OCI-LY1 (cell line): ENCODE results near the gene PCDHA1.

Experiments used
- H2AFZ ChIP-seq: fragments of 200-600 bp; sonication (generic), shearing (Covaris generic); 2 replicates; pipeline ENCODE4 v1.6.0; 2014; ENCODE audit warnings: antibody characterized with exemption, mild to moderate bottlenecking, low read length
- H3F3A ChIP-seq: fragments of 200-600 bp; sonication (generic), shearing (Covaris generic); 2 replicates; pipeline ENCODE4 v1.6.0; 2014; ENCODE audit warnings: mild to moderate bottlenecking, antibody characterized with exemption, low read length, moderate library complexity; ENCODE audit not compliant: insufficient read depth
- H3K27ac ChIP-seq: fragments of 200-600 bp; sonication (generic); 2 replicates; pipeline ENCODE4 v1.5.1; 2014; ENCODE audit warnings: low read length, mixed run types, mild to moderate bottlenecking, low read depth; ENCODE audit not compliant: poor library complexity, severe bottlenecking
- H3K27me3 ChIP-seq: fragments of 200-600 bp; sonication (generic); 2 replicates; pipeline ENCODE4 v1.6.0; 2014; ENCODE audit warnings: antibody characterized with exemption, mild to moderate bottlenecking, low read length, moderate library complexity; ENCODE audit not compliant: insufficient read depth
- H3K36me3 ChIP-seq: fragments of 200-600 bp; sonication (generic); 2 replicates; pipeline ENCODE4 v1.6.1; 2014; ENCODE audit warnings: mild to moderate bottlenecking, antibody characterized with exemption, low read length, moderate library complexity, mixed read lengths; ENCODE audit not compliant: insufficient read depth
- H3K4me1 ChIP-seq: fragments of 200-600 bp; sonication (generic); 2 replicates; pipeline ENCODE4 v1.5.1; 2014; ENCODE audit warnings: mild to moderate bottlenecking, low read length, moderate library complexity; ENCODE audit not compliant: insufficient read depth, severe bottlenecking
- H3K4me2 ChIP-seq: fragments of 200-600 bp; sonication (generic), shearing (Covaris generic); 2 replicates; pipeline ENCODE4 v1.6.1; 2014; ENCODE audit warnings: low read length
- H3K4me3 ChIP-seq: fragments of 200-600 bp; sonication (generic); 2 replicates; pipeline ENCODE4 v1.5.1; 2014; ENCODE audit warnings: low read length, low read depth, mild to moderate bottlenecking, mixed read lengths; ENCODE audit not compliant: poor library complexity, severe bottlenecking
- H3K79me2 ChIP-seq: fragments of 200-600 bp; shearing (Covaris generic); 2 replicates; pipeline ENCODE4 v1.6.1; 2016; ENCODE audit warnings: mixed run types, low read length, mixed read lengths; ENCODE audit not compliant: insufficient read depth
- H3K9ac ChIP-seq: fragments of 200-600 bp; sonication (generic), shearing (Covaris generic); 2 replicates; pipeline ENCODE4 v1.6.1; 2014; ENCODE audit warnings: mild to moderate bottlenecking, low read length, mixed read lengths
- H3K9me2 ChIP-seq: fragments of 200-600 bp; sonication (generic), shearing (Covaris generic); 2 replicates; pipeline ENCODE4 v1.6.1; 2014; ENCODE audit warnings: low read depth, mild to moderate bottlenecking, low read length, mixed read lengths
- H3K9me3 ChIP-seq: fragments of 200-600 bp; shearing (Covaris generic); 2 replicates; pipeline ENCODE4 v1.6.1; 2014; ENCODE audit warnings: low read length, mixed read lengths
- H4K20me1 ChIP-seq: fragments of 200-600 bp; sonication (generic), shearing (Covaris generic); 2 replicates; pipeline ENCODE4 v1.6.0; 2016; ENCODE audit warnings: mild to moderate bottlenecking, low read length; ENCODE audit not compliant: insufficient read depth
- CTCF ChIP-seq: fragments of 200-600 bp; sonication (generic), shearing (Covaris generic); IDR thresholded peaks from 2 replicates; pipeline ENCODE4 v1.5.1; 2017; ENCODE audit warnings: mild to moderate bottlenecking, antibody characterized with exemption, low read length, moderate library complexity, mixed read lengths
- EZH2 ChIP-seq: fragments of 200-600 bp; sonication (generic), shearing (Covaris generic); IDR thresholded peaks from 2 replicates; pipeline ENCODE4 v1.8.0; 2017; ENCODE audit warnings: borderline replicate concordance, mixed run types, mild to moderate bottlenecking, antibody characterized with exemption, low read length, moderate library complexity, mixed read lengths

PCDHA1 gene

GRCh38 chr5:141001844-141002604 is 216.1 kb downstream of the PCDHA1 start:
- Histone ChIP-seq H3K79me2 (no peaks in the 10 kb centered on the region), H3K4me1 (no peaks in the 10 kb centered on the region), H3K9me3 (no peaks in the 10 kb centered on the region), H3K27ac (no peak overlapping the region), H2AFZ (no peak overlapping the region), H3K36me3 (no peaks in the 10 kb centered on the region), H3K4me3 (no peak overlapping the region), H3K4me2 (no peak overlapping the region), H3K27me3 (no peaks in the 10 kb centered on the region), H4K20me1 (no peaks in the 10 kb centered on the region), H3F3A (no peaks in the 10 kb centered on the region), H3K9me2 (no peaks in the 10 kb centered on the region), H3K9ac (no peak overlapping the region)
- no peak for TF ChIP-seq EZH2
- no peak for TF ChIP-seq CTCF

- Histone ChIP-seq H3K9me2 (no peaks in the 10 kb centered on the region), H3K4me1 (no peaks in the 10 kb centered on the region), H3K9me3 (no peaks in the 10 kb centered on the region), H2AFZ (no peak overlapping the region), H4K20me1 (no peaks in the 10 kb centered on the region), H3K9ac (no peak overlapping the region), H3K4me2 (no peak overlapping the region), H3F3A (no peaks in the 10 kb centered on the region), H3K4me3 (no peak overlapping the region), H3K36me3 (no peaks in the 10 kb centered on the region), H3K27me3 (no peaks in the 10 kb centered on the region), H3K79me2 (no peaks in the 10 kb centered on the region), H3K27ac (no peak overlapping the region)
- no peak for TF ChIP-seq CTCF
- no peak for TF ChIP-seq EZH2
Observed at GRCh38 chr5:141002605-141002965, 216.6 kb downstream of the PCDHA1 start.

GRCh38 chr5:141003031-141003430 is 217.1 kb downstream of the PCDHA1 start:
- Histone ChIP-seq H3K4me2 (no peak overlapping the region), H3K9ac (no peak overlapping the region), H4K20me1 (no peaks in the 10 kb centered on the region), H3K27ac (no peak overlapping the region), H3K4me3 (no peak overlapping the region), H2AFZ (no peak overlapping the region), H3K9me3 (no peaks in the 10 kb centered on the region), H3K36me3 (no peaks in the 10 kb centered on the region), H3F3A (no peaks in the 10 kb centered on the region), H3K27me3 (no peaks in the 10 kb centered on the region), H3K79me2 (no peaks in the 10 kb centered on the region), H3K9me2 (no peaks in the 10 kb centered on the region), H3K4me1 (no peaks in the 10 kb centered on the region)
- TF ChIP-seq EZH2 (no peak), CTCF (no peak)
